GM21423 (cell line): Measurements from ENCODE around the gene SOX1.

Experiments used
- ATAC-seq: cut with Tn5 transposase; IDR thresholded peaks from one replicate; pipeline ENCODE4 v1.9.1; 2021; ENCODE audit warnings: mild to moderate bottlenecking, moderate library complexity; ENCODE audit not compliant: unreplicated experiment

Gene SOX1

GRCh38 chr13:112058519-112058873 is 8.5 kb upstream of the SOX1 start:
- no peak for ATAC-seq

GRCh38 chr13:112058941-112059340 is 8.0 kb upstream of the SOX1 start:
- no peak for ATAC-seq

- no peak for ATAC-seq
These were observed 7.3 kb upstream of the SOX1 start for GRCh38 chr13:112059457-112060281.

- no peak for ATAC-seq
These were observed 6.6 kb upstream of the SOX1 start for GRCh38 chr13:112060282-112060830.

- ATAC-seq, result no peak
These were observed 6.0 kb upstream of the SOX1 start for GRCh38 chr13:112060899-112061366.

GRCh38 chr13:112061367-112062061 is 5.4 kb upstream of the SOX1 start:
- ATAC-seq, result no peak

GRCh38 chr13:112062072-112062567 is 4.8 kb upstream of the SOX1 start:
- ATAC-seq, result no peak

GRCh38 chr13:112062571-112063570 is 4.1 kb upstream of the SOX1 start:
- ATAC-seq, result no peak

GRCh38 chr13:112063807-112064206 is 3.1 kb upstream of the SOX1 start:
- ATAC-seq, result no peak

- ATAC-seq, result no peak
These were observed 2.7 kb upstream of the SOX1 start for GRCh38 chr13:112064222-112064621.

- no peak for ATAC-seq
These were observed 1.5 kb upstream of the SOX1 start for GRCh38 chr13:112065521-112065866.

GRCh38 chr13:112065867-112066623 is 904 bp upstream of the SOX1 start:
- ATAC-seq, result no peak

GRCh38 chr13:112066624-112067004 is 335 bp upstream of the SOX1 start:
- ATAC-seq, result no peak

GRCh38 chr13:112067871-112068539 is 1.1 kb downstream of the SOX1 start:
- no peak for ATAC-seq

GRCh38 chr13:112068540-112069060 is 1.7 kb downstream of the SOX1 start:
- ATAC-seq, result no peak

GRCh38 chr13:112069061-112069844 is 2.3 kb downstream of the SOX1 start:
- no peak for ATAC-seq

- no peak for ATAC-seq
These were observed 2.9 kb downstream of the SOX1 start for GRCh38 chr13:112069845-112070251.

GRCh38 chr13:112071102-112071722 is 4.3 kb downstream of the SOX1 start:
- ATAC-seq, result no peak
